GM12874 (cell line): ENCODE results near the gene SMARCA2.

ENCODE experiments used
- CTCF ChIP-seq: IDR thresholded peaks from 2 replicates; pipeline ENCODE4 v1.5.1; 2011; ENCODE audit warnings: low read depth, mild to moderate bottlenecking, control low read depth, low read length, moderate library complexity; ENCODE audit not compliant: insufficient read depth

Gene SMARCA2

DNA sequence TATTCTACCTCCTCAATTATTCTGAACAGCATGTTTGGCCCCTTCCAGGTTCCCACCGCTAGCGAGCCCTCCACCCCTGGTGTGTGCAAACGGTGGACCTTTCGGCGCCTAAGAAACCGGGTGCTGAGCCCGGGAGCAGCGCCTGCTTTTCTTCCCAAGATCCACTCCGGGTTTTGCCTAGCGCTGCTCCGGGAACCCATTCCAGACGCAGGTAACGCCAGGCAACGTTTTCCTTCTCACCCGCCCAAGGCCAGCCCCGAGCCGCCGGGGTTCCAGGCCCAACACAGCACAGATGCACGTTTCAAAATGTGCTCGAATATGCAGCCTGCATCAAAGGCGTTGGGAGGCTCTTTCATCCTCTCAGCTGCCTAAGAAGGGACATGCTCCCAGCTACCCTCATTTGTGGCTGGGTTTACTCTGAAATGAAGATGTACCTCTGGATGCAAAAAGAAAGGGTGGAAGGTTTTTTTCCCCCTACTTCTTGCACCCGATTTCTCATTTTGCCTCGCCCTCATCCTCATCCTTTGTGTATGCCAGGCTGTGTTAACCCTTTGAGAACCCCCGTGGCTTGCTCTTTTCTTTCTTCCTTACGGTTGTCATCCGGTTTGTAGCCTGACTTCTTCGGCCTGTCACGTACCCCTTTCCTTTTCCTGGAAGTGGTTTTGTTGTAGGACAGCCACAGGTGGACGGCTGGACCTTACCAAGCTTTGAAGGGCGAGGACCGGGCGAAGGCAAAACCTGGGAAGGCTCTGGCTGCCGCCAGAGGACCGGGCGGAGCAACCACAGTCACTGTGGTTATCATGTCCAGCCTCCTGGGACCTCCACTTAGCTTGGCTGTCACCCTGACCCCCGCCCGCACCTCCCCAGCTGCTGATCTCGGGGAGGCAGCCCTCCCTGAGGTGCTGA lies 226.9 kb downstream of the SMARCA2 start:
- no peak for TF ChIP-seq CTCF

DNA sequence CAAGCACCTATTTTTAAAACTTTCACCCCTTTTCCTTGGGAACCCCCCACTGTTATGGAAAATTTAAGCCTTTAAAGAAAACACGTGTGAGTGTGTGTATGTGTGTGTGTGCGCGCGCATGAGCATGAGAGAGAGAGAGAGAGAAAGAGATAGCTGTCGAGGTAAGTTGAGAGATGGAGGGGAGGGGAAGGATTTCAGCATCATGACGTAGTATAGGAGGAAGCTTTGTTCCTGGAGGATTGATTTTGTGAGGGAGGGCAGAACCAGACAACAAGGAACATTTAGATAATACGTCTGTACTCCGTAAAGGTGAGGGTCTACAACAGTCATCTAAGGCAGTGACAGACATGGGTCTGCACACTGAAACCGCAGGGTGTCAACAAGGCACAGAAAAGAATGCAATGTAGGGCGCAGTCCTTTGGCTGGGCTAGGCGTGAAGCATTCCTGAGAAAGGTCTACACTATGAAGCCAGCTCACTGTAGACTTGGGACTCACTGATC lies 227.7 kb downstream of the SMARCA2 start:
- no peak for TF ChIP-seq CTCF
